Measurements from ENCODE around the gene MICAL3.

- TF ChIP-seq, protein P1, sequence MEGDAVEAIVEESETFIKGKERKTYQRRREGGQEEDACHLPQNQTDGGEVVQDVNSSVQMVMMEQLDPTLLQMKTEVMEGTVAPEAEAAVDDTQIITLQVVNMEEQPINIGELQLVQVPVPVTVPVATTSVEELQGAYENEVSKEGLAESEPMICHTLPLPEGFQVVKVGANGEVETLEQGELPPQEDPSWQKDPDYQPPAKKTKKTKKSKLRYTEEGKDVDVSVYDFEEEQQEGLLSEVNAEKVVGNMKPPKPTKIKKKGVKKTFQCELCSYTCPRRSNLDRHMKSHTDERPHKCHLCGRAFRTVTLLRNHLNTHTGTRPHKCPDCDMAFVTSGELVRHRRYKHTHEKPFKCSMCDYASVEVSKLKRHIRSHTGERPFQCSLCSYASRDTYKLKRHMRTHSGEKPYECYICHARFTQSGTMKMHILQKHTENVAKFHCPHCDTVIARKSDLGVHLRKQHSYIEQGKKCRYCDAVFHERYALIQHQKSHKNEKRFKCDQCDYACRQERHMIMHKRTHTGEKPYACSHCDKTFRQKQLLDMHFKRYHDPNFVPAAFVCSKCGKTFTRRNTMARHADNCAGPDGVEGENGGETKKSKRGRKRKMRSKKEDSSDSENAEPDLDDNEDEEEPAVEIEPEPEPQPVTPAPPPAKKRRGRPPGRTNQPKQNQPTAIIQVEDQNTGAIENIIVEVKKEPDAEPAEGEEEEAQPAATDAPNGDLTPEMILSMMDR (IDR thresholded peaks at IDR 0.05) = no peak
- TF ChIP-seq REST (IDR thresholded peaks at IDR 0.05) (no peak), ZC3H11A (IDR thresholded peaks at IDR 0.05) (no peak), CEBPB (IDR thresholded peaks at IDR 0.05) (no peak), EP300 (IDR thresholded peaks at IDR 0.05) (no peak), JUN (IDR thresholded peaks at IDR 0.05) (no peak), JUNB (IDR thresholded peaks at IDR 0.05) (no peak), BHLHE40 (IDR thresholded peaks at IDR 0.05; ENCODE audit: low read depth, low read length) (no peak), EHF (CRISPR knock-in tag; IDR thresholded peaks at IDR 0.05) (no peak), TP53 (CRISPR knock-in tag; IDR thresholded peaks at IDR 0.05) (no peak)
Measured at GRCh38 chr22:18048441-18048898, 24.1 kb upstream of the MICAL3 start.
